Superior temporal gyrus (tissue), 1 donor: Measurements from ENCODE around the gene SUGP1.
A peak's percentile ranks its signal among the peaks of the same experiment; 100 is the strongest.
"Not testable (repeated sequence)": the region's sequence is repeated elsewhere in the genome, so short reads cannot be mapped to it uniquely, and the experiment has no call there.

Experiments used
- DNase-seq: peaks from one replicate; pipeline ENCODE4 v3.0.0-alpha.2; 2016; ENCODE audit errors: extremely low spot score

SUGP1 gene

GRCh38 chr19:19262190-19263057 lies 57.9 kb downstream of the SUGP1 start:
- no peak for DNase-seq

GRCh38 chr19:19261350-19262189 lies 58.7 kb downstream of the SUGP1 start:
- DNase-seq, result no peak

- DNase-seq, result no peak
Measured at GRCh38 chr19:19260417-19261214, 59.7 kb downstream of the SUGP1 start.

GRCh38 chr19:19259741-19260140 lies 60.6 kb downstream of the SUGP1 start:
- DNase-seq, result peak; percentile 68

- no peak for DNase-seq
Measured at GRCh38 chr19:19258589-19259338, 61.5 kb downstream of the SUGP1 start.

- no peak for DNase-seq
Measured at GRCh38 chr19:19257836-19258588, 62.3 kb downstream of the SUGP1 start.

- DNase-seq, result no peak
Measured at GRCh38 chr19:19257137-19257536, 63.2 kb downstream of the SUGP1 start.

GRCh38 chr19:19256072-19256969 lies 64.0 kb downstream of the SUGP1 start:
- DNase-seq, result no peak

- DNase-seq, result not testable (repeated sequence)
Measured at GRCh38 chr19:19253409-19253808, 66.9 kb downstream of the SUGP1 start.

- no peak for DNase-seq
Measured at GRCh38 chr19:19250196-19250801, 70.0 kb downstream of the SUGP1 start.

- DNase-seq, result no peak
Measured at GRCh38 chr19:19240476-19240875, 79.8 kb downstream of the SUGP1 start.

GRCh38 chr19:19239675-19240074 lies 80.6 kb downstream of the SUGP1 start:
- DNase-seq, result no peak

GRCh38 chr19:19238126-19238894 lies 82.0 kb downstream of the SUGP1 start:
- no peak for DNase-seq

GRCh38 chr19:19236173-19236572 lies 84.1 kb downstream of the SUGP1 start:
- no peak for DNase-seq

GRCh38 chr19:19234220-19234816 lies 86.0 kb downstream of the SUGP1 start:
- DNase-seq, result no peak

- peak; percentile 30 for DNase-seq
Measured at GRCh38 chr19:19232261-19232721, 88.0 kb downstream of the SUGP1 start.

GRCh38 chr19:19230999-19231398 lies 89.3 kb downstream of the SUGP1 start:
- DNase-seq, result no peak

GRCh38 chr19:19229701-19230100 lies 90.6 kb downstream of the SUGP1 start:
- DNase-seq, result no peak
